Measurements from ENCODE around the gene NTM.

Gene NTM

DNA sequence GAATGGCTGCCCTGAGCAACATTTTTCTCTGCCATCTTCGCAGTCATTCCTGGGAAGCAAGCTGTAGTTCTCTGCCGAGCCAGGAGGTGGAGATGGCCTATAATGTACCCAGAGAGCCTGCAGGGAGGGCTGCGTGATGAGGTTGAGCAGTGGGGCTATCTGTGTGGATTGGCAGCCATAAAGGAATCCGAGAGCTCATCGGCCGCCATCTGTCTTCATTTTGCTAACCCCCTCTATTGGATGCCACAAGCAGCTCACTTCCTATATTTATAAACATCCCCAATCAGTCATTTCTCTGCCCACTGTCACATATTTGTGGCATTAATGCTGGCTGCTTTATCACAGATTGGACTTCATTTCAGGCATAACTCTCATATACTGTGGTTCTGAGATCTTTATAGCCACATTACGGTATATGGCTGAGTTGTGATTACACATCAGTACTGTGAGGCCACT is 209.5 kb downstream of the NTM start:
- H3K9me2 ChIP-seq (replicated peaks; ENCODE audit: low read depth, low read length) = no peaks in the 10 kb centered on the region
- H3K9me3 ChIP-seq (ENCODE audit: insufficient read depth, low read depth, low read length) = no peaks in the 10 kb centered on the region
- no peaks in the 10 kb centered on the region for H3F3A ChIP-seq (ENCODE audit: low read depth)
- peaks cover 18% of the 10 kb centered on the region for H3K4me1 ChIP-seq (ENCODE audit: insufficient read depth, low read length, poor library complexity, severe bottlenecking)
- H2AFZ ChIP-seq (ENCODE audit: low read length) = no peak overlapping the region
- H3K9ac ChIP-seq (ENCODE audit: low read depth, low read length, poor library complexity, severe bottlenecking) = peak overlapping the region; percentile 33
- H3K36me3 ChIP-seq (ENCODE audit: insufficient read depth, low read length) = no peaks in the 10 kb centered on the region
- H3K4me2 ChIP-seq (ENCODE audit: low read depth, low read length, poor library complexity, severe bottlenecking) = peak overlapping the region; percentile 46
- H4K20me1 ChIP-seq (ENCODE audit: insufficient read depth, low read length, poor library complexity, severe bottlenecking) = no peaks in the 10 kb centered on the region
- no peaks in the 10 kb centered on the region for H3K27me3 ChIP-seq (ENCODE audit: insufficient read depth, low read length, poor library complexity, severe bottlenecking)
- no peak overlapping the region for H3K4me3 ChIP-seq (ENCODE audit: low read length, poor library complexity, severe bottlenecking)
- no peaks in the 10 kb centered on the region for H3K79me2 ChIP-seq (ENCODE audit: insufficient read depth, low read length)
- no peak for TF ChIP-seq EZH2phosphoT487 (IDR thresholded peaks at IDR 0.05; ENCODE audit: borderline replicate concordance)
- TF ChIP-seq, protein P1, sequence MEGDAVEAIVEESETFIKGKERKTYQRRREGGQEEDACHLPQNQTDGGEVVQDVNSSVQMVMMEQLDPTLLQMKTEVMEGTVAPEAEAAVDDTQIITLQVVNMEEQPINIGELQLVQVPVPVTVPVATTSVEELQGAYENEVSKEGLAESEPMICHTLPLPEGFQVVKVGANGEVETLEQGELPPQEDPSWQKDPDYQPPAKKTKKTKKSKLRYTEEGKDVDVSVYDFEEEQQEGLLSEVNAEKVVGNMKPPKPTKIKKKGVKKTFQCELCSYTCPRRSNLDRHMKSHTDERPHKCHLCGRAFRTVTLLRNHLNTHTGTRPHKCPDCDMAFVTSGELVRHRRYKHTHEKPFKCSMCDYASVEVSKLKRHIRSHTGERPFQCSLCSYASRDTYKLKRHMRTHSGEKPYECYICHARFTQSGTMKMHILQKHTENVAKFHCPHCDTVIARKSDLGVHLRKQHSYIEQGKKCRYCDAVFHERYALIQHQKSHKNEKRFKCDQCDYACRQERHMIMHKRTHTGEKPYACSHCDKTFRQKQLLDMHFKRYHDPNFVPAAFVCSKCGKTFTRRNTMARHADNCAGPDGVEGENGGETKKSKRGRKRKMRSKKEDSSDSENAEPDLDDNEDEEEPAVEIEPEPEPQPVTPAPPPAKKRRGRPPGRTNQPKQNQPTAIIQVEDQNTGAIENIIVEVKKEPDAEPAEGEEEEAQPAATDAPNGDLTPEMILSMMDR (conservative IDR thresholded peaks at IDR 0.05; ENCODE audit: low read length) = peak; percentile 72

DNA sequence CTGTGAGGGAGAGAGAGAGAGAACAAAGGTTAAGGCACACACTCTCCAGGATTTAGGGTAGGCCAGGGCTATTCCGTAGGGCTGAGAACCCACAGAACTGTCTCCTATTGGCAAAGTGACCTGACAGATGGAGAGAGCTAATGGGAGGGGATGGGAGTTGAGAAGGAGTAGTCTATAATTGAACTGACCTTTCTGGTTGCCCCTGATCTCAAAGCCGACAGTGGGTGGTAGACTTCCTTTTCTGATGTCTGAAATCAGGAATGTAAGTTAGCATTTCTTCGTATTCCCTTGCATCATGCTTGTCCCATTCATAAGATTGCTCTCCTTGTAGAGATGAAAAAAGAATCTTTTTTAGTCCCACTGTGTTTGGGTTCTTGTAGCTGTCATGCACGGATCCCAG is 210.1 kb downstream of the NTM start:
- Histone ChIP-seq H3K36me3 (ENCODE audit: insufficient read depth, low read length) (no peaks in the 10 kb centered on the region), H2AFZ (ENCODE audit: low read length) (no peak overlapping the region), H3K79me2 (ENCODE audit: insufficient read depth, low read length) (no peaks in the 10 kb centered on the region), H3F3A (ENCODE audit: low read depth) (no peaks in the 10 kb centered on the region), H3K27me3 (ENCODE audit: insufficient read depth, low read length, poor library complexity, severe bottlenecking) (no peaks in the 10 kb centered on the region), H4K20me1 (ENCODE audit: insufficient read depth, low read length, poor library complexity, severe bottlenecking) (no peaks in the 10 kb centered on the region), H3K4me3 (ENCODE audit: low read length, poor library complexity, severe bottlenecking) (no peak overlapping the region), H3K9me2 (replicated peaks; ENCODE audit: low read depth, low read length) (no peaks in the 10 kb centered on the region), H3K4me1 (ENCODE audit: insufficient read depth, low read length, poor library complexity, severe bottlenecking) (peaks cover 22% of the 10 kb centered on the region), H3K9ac (ENCODE audit: low read depth, low read length, poor library complexity, severe bottlenecking) (peak overlapping the region; percentile 33), H3K4me2 (ENCODE audit: low read depth, low read length, poor library complexity, severe bottlenecking) (peak overlapping the region; percentile 46), H3K9me3 (ENCODE audit: insufficient read depth, low read depth, low read length) (no peaks in the 10 kb centered on the region)
- TF ChIP-seq EZH2phosphoT487 (IDR thresholded peaks at IDR 0.05; ENCODE audit: borderline replicate concordance) = no peak
- TF ChIP-seq, protein P1 (conservative IDR thresholded peaks at IDR 0.05; ENCODE audit: low read length) = no peak

DNA sequence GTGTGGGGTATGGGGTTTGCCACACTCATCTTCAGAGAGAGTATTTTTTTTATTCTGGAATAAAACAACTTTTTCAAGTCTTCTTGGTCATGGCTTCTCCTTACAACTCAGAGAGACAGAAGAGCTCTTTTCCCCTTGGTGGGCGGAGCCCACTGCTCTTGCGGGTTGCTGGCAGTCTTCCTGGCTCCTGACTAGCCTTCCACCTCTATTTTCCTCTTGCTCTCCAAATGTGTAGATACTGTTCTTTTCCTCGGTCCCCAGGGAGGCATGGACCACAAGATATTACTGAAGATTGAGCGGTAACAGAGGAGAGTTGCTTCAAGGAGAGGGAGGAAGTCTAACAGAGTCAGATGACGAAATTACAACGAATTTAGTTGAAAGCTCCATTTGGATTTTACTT is 210.6 kb downstream of the NTM start:
- H3K9me3 ChIP-seq (ENCODE audit: insufficient read depth, low read depth, low read length) = no peaks in the 10 kb centered on the region
- no peaks in the 10 kb centered on the region for H3K79me2 ChIP-seq (ENCODE audit: insufficient read depth, low read length)
- no peaks in the 10 kb centered on the region for H3K36me3 ChIP-seq (ENCODE audit: insufficient read depth, low read length)
- peak overlapping the region; percentile 40; the same call in 1 of the 2 replicates for H2AFZ ChIP-seq (ENCODE audit: low read length)
- H3K9me2 ChIP-seq (replicated peaks; ENCODE audit: low read depth, low read length) = no peaks in the 10 kb centered on the region
- H4K20me1 ChIP-seq (ENCODE audit: insufficient read depth, low read length, poor library complexity, severe bottlenecking) = no peaks in the 10 kb centered on the region
- H3F3A ChIP-seq (ENCODE audit: low read depth) = no peaks in the 10 kb centered on the region
- peak overlapping the region; percentile 33 for H3K9ac ChIP-seq (ENCODE audit: low read depth, low read length, poor library complexity, severe bottlenecking)
- peak overlapping the region; percentile 46 for H3K4me2 ChIP-seq (ENCODE audit: low read depth, low read length, poor library complexity, severe bottlenecking)
- TF ChIP-seq, protein P1 (conservative IDR thresholded peaks at IDR 0.05; ENCODE audit: low read length) = no peak
- no peak for TF ChIP-seq EZH2phosphoT487 (IDR thresholded peaks at IDR 0.05; ENCODE audit: borderline replicate concordance)
- no peaks in the 10 kb centered on the region for H3K27me3 ChIP-seq (ENCODE audit: insufficient read depth, low read length, poor library complexity, severe bottlenecking)
- no peak overlapping the region for H3K4me3 ChIP-seq (ENCODE audit: low read length, poor library complexity, severe bottlenecking)
- peaks cover 28% of the 10 kb centered on the region for H3K4me1 ChIP-seq (ENCODE audit: insufficient read depth, low read length, poor library complexity, severe bottlenecking)

Data from Loucy (cell line).